ENCODE data around the gene ATXN1. TPM values are rescaled to one million over a fixed set of nuclear protein-coding genes. Genes with fewer than 3 reads are reported as not detected.

The ATXN1 gene
- total RNA-seq, 1 experiment from 2014 or later = 5.6 TPM

DNA sequence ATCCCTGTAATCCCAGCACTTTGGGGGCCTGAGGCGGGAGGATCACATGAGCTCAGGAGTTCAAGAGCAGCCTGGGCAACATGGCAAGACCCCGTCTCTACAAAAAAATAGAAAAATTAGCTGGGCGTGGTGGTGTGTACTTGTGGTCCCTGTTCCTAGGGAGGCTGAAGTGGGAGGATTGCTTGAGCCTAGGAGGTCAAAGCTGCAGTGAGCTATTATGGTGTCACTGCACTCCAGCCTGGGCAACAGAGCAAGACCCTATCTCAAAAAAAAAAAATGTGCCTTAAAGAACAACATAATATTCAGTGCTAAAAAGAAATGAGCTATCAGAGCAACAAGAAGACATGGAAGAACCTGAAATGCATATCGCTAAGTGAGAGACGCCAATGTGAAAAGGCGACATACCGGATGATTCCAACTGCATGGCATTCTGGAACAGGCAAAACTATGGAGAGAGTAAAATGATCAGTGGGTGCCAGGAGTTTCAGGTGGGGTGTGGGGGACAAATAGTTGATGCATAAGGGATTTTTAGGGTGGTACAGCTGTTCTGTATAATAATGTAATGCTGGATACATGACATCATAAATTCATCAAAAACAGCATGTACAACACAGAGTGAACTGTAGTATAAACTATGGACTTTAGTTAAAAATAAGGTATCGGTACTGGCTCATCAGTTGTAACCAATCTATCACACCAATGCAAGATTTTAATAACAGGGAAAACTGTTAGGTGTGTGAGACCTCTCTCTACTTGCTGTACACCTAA lies 442.1 kb downstream of the ATXN1 start:
- Histone ChIP-seq H3K4me1 (ENCODE audit: insufficient read depth, low read length) (no peaks in the 10 kb centered on the region), H2BK120ac (ENCODE audit: low read depth, low read length, poor library complexity, severe bottlenecking) (no peak overlapping the region), H3K4ac (ENCODE audit: low read depth, low read length) (no peak overlapping the region), H3T11ph (ENCODE audit: low read length) (no peak overlapping the region), H3K79me2 (ENCODE audit: insufficient read depth, low read length) (no peaks in the 10 kb centered on the region), H3K23ac (ENCODE audit: insufficient read length, low read depth, low read length) (no peak overlapping the region), H3K23me2 (ENCODE audit: insufficient read length, low read depth, low read length, poor library complexity, severe bottlenecking) (no peaks in the 10 kb centered on the region), H4K20me1 (ENCODE audit: control insufficient read depth, insufficient read depth, insufficient read length) (no peaks in the 10 kb centered on the region), H3K14ac (ENCODE audit: insufficient read depth, low read length) (no peak overlapping the region), H3K56ac (ENCODE audit: insufficient read length, low read depth, low read length) (no peak overlapping the region), H3K9me3 (ENCODE audit: control insufficient read depth, low read depth, low read length) (no peaks in the 10 kb centered on the region), H3K4me2 (ENCODE audit: insufficient read depth, insufficient read length, low read length) (no peak overlapping the region), H3K9ac (ENCODE audit: extremely low read depth, insufficient read length, low read length) (no peak overlapping the region), H2AK5ac (ENCODE audit: insufficient read length, low read length) (no peak overlapping the region), H2BK15ac (ENCODE audit: low read depth, low read length) (no peak overlapping the region), H4K5ac (ENCODE audit: insufficient read length, low read depth, low read length) (no peak overlapping the region), H2BK20ac (ENCODE audit: low read depth, low read length, poor library complexity, severe bottlenecking) (no peak overlapping the region), H2BK12ac (ENCODE audit: insufficient read length, low read depth, low read length) (no peak overlapping the region), H3K79me1 (ENCODE audit: insufficient read depth, low read depth, low read length, poor library complexity, severe bottlenecking) (no peaks in the 10 kb centered on the region), H3K18ac (ENCODE audit: insufficient read length, low read depth, low read length) (no peak overlapping the region), H4K8ac (replicated peaks; ENCODE audit: insufficient read length, low read depth, low read length) (no peak overlapping the region), H2BK5ac (ENCODE audit: insufficient read length, low read length) (no peak overlapping the region), H3K27me3 (ENCODE audit: insufficient read depth, low read length) (no peaks in the 10 kb centered on the region), H4K91ac (ENCODE audit: insufficient read length, low read depth, low read length) (no peak overlapping the region), H2AFZ (ENCODE audit: low read length) (no peak overlapping the region), H3K27ac (ENCODE audit: insufficient read length, low read depth, low read length) (no peak overlapping the region)
- Mint-ChIP-seq H3K27ac (no peak overlapping the region; a peak in 1 of 7 replicates), H3K36me3 (ENCODE audit: insufficient read depth in 1 of 3, low read depth in 3 of 3) (no peaks in the 10 kb centered on the region), H3K27me3 (ENCODE audit: low read depth) (no peaks in the 10 kb centered on the region; the same call in 1 of the 2 replicates), H3K4me3 (no peak overlapping the region), H3K4me1 (peaks cover 34 to 38% of the 10 kb centered on the region in 2 experiments), H3K9me3 (no peaks in the 10 kb centered on the region)
- no peak for DNase-seq
- no CpG with 5 or more reads among the region's 8 CpGs for whole genome bisulfite sequencing (ENCODE audit: extremely low coverage, insufficient read length, low lambda C conversion rate)
- TF ChIP-seq, protein P1, sequence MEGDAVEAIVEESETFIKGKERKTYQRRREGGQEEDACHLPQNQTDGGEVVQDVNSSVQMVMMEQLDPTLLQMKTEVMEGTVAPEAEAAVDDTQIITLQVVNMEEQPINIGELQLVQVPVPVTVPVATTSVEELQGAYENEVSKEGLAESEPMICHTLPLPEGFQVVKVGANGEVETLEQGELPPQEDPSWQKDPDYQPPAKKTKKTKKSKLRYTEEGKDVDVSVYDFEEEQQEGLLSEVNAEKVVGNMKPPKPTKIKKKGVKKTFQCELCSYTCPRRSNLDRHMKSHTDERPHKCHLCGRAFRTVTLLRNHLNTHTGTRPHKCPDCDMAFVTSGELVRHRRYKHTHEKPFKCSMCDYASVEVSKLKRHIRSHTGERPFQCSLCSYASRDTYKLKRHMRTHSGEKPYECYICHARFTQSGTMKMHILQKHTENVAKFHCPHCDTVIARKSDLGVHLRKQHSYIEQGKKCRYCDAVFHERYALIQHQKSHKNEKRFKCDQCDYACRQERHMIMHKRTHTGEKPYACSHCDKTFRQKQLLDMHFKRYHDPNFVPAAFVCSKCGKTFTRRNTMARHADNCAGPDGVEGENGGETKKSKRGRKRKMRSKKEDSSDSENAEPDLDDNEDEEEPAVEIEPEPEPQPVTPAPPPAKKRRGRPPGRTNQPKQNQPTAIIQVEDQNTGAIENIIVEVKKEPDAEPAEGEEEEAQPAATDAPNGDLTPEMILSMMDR (conservative IDR thresholded peaks at IDR 0.05) = no peak
